T-helper 2 cell treated with Interferon-gamma antibody and Interleukin-4, amounts not matched to agents 5 μg/mL and 100 μg/mL, for 36 hours (primary cell): ENCODE measurements around the gene CUL1.
"Not testable (repeated sequence)": the region's sequence is repeated elsewhere in the genome, so short reads cannot be mapped to it uniquely, and the experiment has no call there.

ENCODE experiments used
- DNase-seq: peaks from one replicate; pipeline ENCODE4 v3.0.0; 2021; ENCODE audit warnings: low spot score
- H3K27ac Mint-ChIP-seq: one replicate; pipeline ENCODE4 v1.8.0; 2021; ENCODE audit warnings: mild to moderate bottlenecking, mixed read lengths
- H3K27me3 Mint-ChIP-seq: one replicate; pipeline ENCODE4 v1.8.0; 2021; ENCODE audit warnings: low read depth, mixed read lengths
- H3K36me3 Mint-ChIP-seq: one replicate; pipeline ENCODE4 v1.8.0; 2021; ENCODE audit warnings: low read depth, mixed read lengths
- H3K4me1 Mint-ChIP-seq: one replicate; pipeline ENCODE4 v1.8.0; 2021; ENCODE audit warnings: low read depth, mixed read lengths
- H3K4me3 Mint-ChIP-seq: one replicate; pipeline ENCODE4 v1.8.0; 2022; ENCODE audit warnings: mild to moderate bottlenecking, moderate library complexity, mixed read lengths
- H3K9me3 Mint-ChIP-seq: one replicate; pipeline ENCODE4 v1.8.0; 2021; ENCODE audit warnings: mixed read lengths

CUL1 gene

GRCh38 chr7:148701414-148701813 lies 2.7 kb downstream of the CUL1 start:
- Mint-ChIP-seq H3K4me1 (peaks cover 50% of the 10 kb centered on the region), H3K9me3 (no peaks in the 10 kb centered on the region), H3K4me3 (peak overlapping the region; percentile 87), H3K27me3 (no peaks in the 10 kb centered on the region), H3K36me3 (peaks cover 3% of the 10 kb centered on the region), H3K27ac (no peak overlapping the region)
- no peak for DNase-seq

DNA sequence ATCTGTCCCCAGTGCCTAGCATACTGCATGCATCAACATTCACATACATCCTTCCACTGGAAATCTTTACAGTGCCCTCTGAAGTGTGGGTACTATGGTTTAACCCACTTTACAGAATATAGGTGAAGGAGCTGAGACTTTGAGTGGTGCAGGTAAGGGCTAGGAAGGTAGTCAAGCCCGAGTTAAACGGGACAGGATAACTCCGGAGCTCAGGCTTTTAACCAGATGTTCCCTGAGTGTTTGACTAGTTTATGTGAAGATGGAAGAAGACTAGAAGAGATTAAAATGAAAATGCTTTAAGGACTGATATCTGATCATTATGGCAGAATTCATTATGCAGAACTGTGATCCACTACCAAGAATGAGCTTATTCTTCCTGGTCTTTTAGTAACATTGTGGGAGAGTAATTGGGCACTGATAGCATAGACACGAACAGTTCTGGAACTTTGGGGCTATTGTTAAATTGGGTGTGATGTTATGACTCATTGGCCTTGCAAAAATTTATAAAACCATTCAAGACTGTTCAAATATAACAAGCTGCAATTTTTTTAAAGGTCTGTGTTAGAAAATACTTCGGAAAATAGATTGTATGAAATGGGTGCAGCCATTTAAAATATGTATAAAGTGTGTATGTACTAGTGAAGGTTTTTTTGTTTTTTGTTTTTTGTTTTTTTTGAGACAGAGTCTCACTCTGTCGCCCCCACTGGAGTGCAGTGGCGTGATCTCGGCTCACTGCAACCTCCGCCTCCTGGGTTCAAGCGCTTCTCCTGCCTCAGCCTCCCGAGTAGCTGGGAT lies 4.4 kb downstream of the CUL1 start:
- no peak for DNase-seq
- Mint-ChIP-seq H3K36me3 (peaks cover 3% of the 10 kb centered on the region), H3K4me1 (peaks cover 48% of the 10 kb centered on the region), H3K27me3 (no peaks in the 10 kb centered on the region), H3K4me3 (peak overlapping the region; percentile 2), H3K9me3 (no peaks in the 10 kb centered on the region), H3K27ac (no peak overlapping the region)

GRCh38 chr7:148703671-148703962 lies 4.9 kb downstream of the CUL1 start:
- H3K4me1 Mint-ChIP-seq: peaks cover 54% of the 10 kb centered on the region
- H3K36me3 Mint-ChIP-seq, H3K27ac Mint-ChIP-seq, H3K27me3 Mint-ChIP-seq, DNase-seq, H3K9me3 Mint-ChIP-seq, H3K4me3 Mint-ChIP-seq: not testable (repeated sequence)

- Mint-ChIP-seq H3K27ac (no peak overlapping the region), H3K27me3 (no peaks in the 10 kb centered on the region), H3K4me3 (no peak overlapping the region), H3K9me3 (no peaks in the 10 kb centered on the region), H3K4me1 (peaks cover 55% of the 10 kb centered on the region), H3K36me3 (peaks cover 3% of the 10 kb centered on the region)
- no peak for DNase-seq
Measured at GRCh38 chr7:148704189-148704588, 5.5 kb downstream of the CUL1 start.

DNA sequence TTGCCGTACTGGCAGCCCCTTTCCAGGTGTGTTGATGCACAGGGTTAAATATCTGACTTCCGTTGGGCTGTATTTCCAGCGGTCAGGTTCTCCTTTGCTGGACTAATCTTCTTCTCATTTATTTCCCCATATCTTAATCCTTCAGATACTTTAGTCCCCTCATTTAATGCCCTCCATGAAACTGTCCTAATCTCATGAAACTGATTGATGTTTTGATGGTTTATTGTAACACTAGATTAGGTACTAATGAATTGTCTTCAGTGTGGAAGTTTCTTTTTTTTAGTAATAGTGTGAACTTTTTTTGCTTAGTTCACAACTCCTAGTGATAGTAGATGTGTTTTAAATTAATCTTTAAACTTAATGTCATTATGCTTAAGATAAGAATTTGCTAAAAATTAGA lies 6.3 kb downstream of the CUL1 start:
- peaks cover 55% of the 10 kb centered on the region for H3K4me1 Mint-ChIP-seq
- no peak overlapping the region for H3K27ac Mint-ChIP-seq
- H3K4me3 Mint-ChIP-seq: no peak overlapping the region
- no peaks in the 10 kb centered on the region for H3K9me3 Mint-ChIP-seq
- no peak for DNase-seq
- peaks cover 3% of the 10 kb centered on the region for H3K36me3 Mint-ChIP-seq
- no peaks in the 10 kb centered on the region for H3K27me3 Mint-ChIP-seq

- DNase-seq: no peak
- Mint-ChIP-seq H3K4me1 (peaks cover 47% of the 10 kb centered on the region), H3K9me3 (no peaks in the 10 kb centered on the region), H3K27ac (no peak overlapping the region), H3K27me3 (no peaks in the 10 kb centered on the region), H3K36me3 (no peaks in the 10 kb centered on the region), H3K4me3 (no peak overlapping the region)
Measured at GRCh38 chr7:148706368-148706767, 7.7 kb downstream of the CUL1 start.

- no peaks in the 10 kb centered on the region for H3K27me3 Mint-ChIP-seq
- H3K27ac Mint-ChIP-seq: no peak overlapping the region
- H3K9me3 Mint-ChIP-seq: no peaks in the 10 kb centered on the region
- peaks cover 4% of the 10 kb centered on the region for H3K36me3 Mint-ChIP-seq
- no peak for DNase-seq
- no peak overlapping the region for H3K4me3 Mint-ChIP-seq
- peaks cover 43% of the 10 kb centered on the region for H3K4me1 Mint-ChIP-seq
Measured at GRCh38 chr7:148708026-148708885, 9.6 kb downstream of the CUL1 start.

GRCh38 chr7:148709014-148709413 lies 10.3 kb downstream of the CUL1 start:
- Mint-ChIP-seq H3K36me3 (peaks cover 6% of the 10 kb centered on the region), H3K27me3 (no peaks in the 10 kb centered on the region), H3K4me3 (no peak overlapping the region), H3K27ac (no peak overlapping the region), H3K9me3 (no peaks in the 10 kb centered on the region), H3K4me1 (peaks cover 48% of the 10 kb centered on the region)
- no peak for DNase-seq

GRCh38 chr7:148710426-148710825 lies 11.7 kb downstream of the CUL1 start:
- H3K36me3 Mint-ChIP-seq: peaks cover 17% of the 10 kb centered on the region
- not testable (repeated sequence) for H3K27ac Mint-ChIP-seq, H3K27me3 Mint-ChIP-seq, H3K9me3 Mint-ChIP-seq, DNase-seq, H3K4me3 Mint-ChIP-seq
- H3K4me1 Mint-ChIP-seq: peaks cover 49% of the 10 kb centered on the region

- no peak overlapping the region for H3K27ac Mint-ChIP-seq
- H3K27me3 Mint-ChIP-seq: no peaks in the 10 kb centered on the region
- H3K4me3 Mint-ChIP-seq: no peak overlapping the region
- peaks cover 2% of the 10 kb centered on the region for H3K9me3 Mint-ChIP-seq
- H3K4me1 Mint-ChIP-seq: peaks cover 48% of the 10 kb centered on the region
- H3K36me3 Mint-ChIP-seq: peaks cover 20% of the 10 kb centered on the region
- no peak for DNase-seq
Measured at GRCh38 chr7:148711191-148712102, 12.7 kb downstream of the CUL1 start.

DNA sequence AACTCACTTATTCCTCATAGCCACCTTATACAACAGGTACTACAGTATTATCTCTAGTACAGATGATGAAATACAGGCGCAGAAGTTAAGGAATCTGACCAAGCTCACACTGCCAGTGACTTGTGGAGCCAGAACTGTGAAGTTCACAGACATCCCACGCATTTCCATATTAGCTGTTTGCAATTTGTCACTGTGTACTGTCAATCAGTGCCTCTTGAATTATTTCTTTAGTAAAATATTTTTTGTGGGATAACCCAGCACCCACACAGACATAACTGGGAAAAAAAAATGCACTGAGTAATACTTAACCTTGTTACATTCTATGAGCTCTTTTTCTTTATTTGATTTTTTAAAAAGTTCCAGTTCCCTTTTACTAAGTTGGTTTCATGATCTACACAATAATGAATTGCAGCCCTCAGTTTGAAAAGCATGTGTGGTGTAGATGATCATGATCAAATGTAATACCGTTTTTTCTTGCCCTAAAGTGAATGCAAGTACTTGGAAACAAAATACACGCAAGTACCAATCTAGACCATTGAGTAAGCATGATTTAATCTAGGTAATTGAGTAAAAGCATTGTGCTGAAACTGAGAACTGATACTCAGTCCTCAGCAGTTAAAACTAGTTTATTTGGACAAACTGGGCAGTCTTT lies 14.1 kb downstream of the CUL1 start:
- Mint-ChIP-seq H3K4me1 (peaks cover 45% of the 10 kb centered on the region), H3K36me3 (peaks cover 28% of the 10 kb centered on the region), H3K4me3 (no peak overlapping the region), H3K9me3 (peaks cover 6% of the 10 kb centered on the region), H3K27me3 (no peaks in the 10 kb centered on the region), H3K27ac (no peak overlapping the region)
- DNase-seq: no peak

DNA sequence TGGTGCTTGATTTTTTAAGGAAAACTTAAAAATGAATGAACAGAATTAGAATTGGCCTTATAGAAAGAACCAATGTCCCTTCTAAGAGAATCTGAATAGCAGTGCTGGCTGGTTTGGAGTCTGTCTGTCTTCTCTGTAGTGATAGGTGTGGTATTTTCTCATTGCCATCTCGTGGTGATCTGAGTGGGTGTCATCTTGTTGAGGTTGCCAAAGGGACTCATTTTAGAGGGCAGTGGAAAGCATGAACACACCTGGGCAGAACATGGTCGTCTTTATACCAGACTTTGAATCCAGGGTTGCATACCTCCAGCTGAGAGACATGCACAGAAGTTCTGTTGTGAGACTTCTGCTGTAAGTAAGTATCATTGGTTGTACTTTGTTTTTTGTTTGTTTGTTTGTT lies 15.8 kb downstream of the CUL1 start:
- no peak for DNase-seq
- H3K4me1 Mint-ChIP-seq: peaks cover 38% of the 10 kb centered on the region
- peaks cover 6% of the 10 kb centered on the region for H3K9me3 Mint-ChIP-seq
- no peak overlapping the region for H3K4me3 Mint-ChIP-seq
- H3K27me3 Mint-ChIP-seq: no peaks in the 10 kb centered on the region
- peaks cover 29% of the 10 kb centered on the region for H3K36me3 Mint-ChIP-seq
- no peak overlapping the region for H3K27ac Mint-ChIP-seq

- Mint-ChIP-seq H3K4me1 (peaks cover 39% of the 10 kb centered on the region), H3K4me3 (no peak overlapping the region), H3K9me3 (peaks cover 6% of the 10 kb centered on the region), H3K36me3 (peaks cover 29% of the 10 kb centered on the region), H3K27ac (no peak overlapping the region), H3K27me3 (no peaks in the 10 kb centered on the region)
- no peak for DNase-seq
Measured at GRCh38 chr7:148715027-148715426, 16.3 kb downstream of the CUL1 start.
